HL-60 (cell line): Measurements from ENCODE around the gene NCK2.
"Not testable (repeated sequence)": the region's sequence is repeated elsewhere in the genome, so short reads cannot be mapped to it uniquely, and the experiment has no call there.

Source experiments
- DNase-seq, 2 experiments: peaks; one replicate each; pipeline ENCODE4 v3.0.0-alpha.2; 2010 to 2020; ENCODE audit warnings: low read depth in 1 of 2, low spot score in 1 of 2
- H3K27ac ChIP-seq: fragments of 250-450 bp; sonication (Bioruptor Pico); replicated peaks from 2 replicates; pipeline ENCODE4 v1.5.1; 2020; ENCODE audit warnings: mild to moderate bottlenecking, moderate library complexity
- H3K27me3 ChIP-seq: fragments of 250-450 bp; sonication (Bioruptor Pico); 2 replicates; pipeline ENCODE4 v1.5.1; 2021; ENCODE audit warnings: mild to moderate bottlenecking, moderate library complexity; ENCODE audit not compliant: insufficient read depth, poor library complexity, severe bottlenecking
- H3K4me3 ChIP-seq: replicated peaks from 2 replicates; pipeline ENCODE4 v1.5.1; 2011; ENCODE audit warnings: mild to moderate bottlenecking, control low read depth, low read length; ENCODE audit not compliant: insufficient read depth
- GABPA ChIP-seq: IDR thresholded peaks from 2 replicates; pipeline ENCODE4 v1.6.1; 2012; ENCODE audit warnings: low read depth
- POLR2AphosphoS5 ChIP-seq: IDR thresholded peaks from 2 replicates; pipeline ENCODE4 v1.6.1; 2012; ENCODE audit warnings: low read depth
- SPI1 ChIP-seq: IDR thresholded peaks from 2 replicates; pipeline ENCODE4 v1.6.1; 2012; ENCODE audit warnings: low read depth, mild to moderate bottlenecking, borderline replicate concordance
- TF ChIP-seq, protein P1 (sequence below): IDR thresholded peaks from one replicate; pipeline ENCODE4 v1.5.1; 2011; ENCODE audit warnings: low read length, control low read depth, inconsistent platforms; ENCODE audit not compliant: insufficient read depth
- TF ChIP-seq, protein P2 (sequence below): IDR thresholded peaks from 2 replicates; pipeline ENCODE4 v1.6.1; 2012; ENCODE audit warnings: low read depth; ENCODE audit not compliant: insufficient replicate concordance

Gene NCK2

DNA sequence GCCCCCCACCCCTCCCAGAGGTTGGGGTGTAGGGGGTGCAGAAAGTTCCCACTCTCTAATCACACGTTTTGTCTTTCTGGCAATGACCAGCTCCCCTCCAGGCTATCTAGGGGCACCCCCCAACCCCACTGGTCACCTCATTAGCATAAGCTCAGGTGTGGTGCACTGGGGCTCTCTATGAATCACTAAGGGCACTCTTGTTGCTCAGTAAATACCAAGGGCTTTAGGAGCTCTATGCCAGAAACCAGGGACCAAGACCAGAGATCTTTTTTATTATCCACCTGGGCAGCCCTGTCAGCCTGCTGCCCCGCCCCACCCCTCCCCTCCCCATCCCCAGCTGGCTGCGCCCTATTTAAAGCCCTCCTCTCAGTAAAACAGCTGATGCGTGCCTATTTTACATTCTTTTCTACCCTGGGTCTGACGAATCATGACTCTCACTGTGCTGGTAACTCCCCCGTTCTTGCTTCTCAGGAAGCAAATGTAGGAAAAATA lies 24.3 kb downstream of the NCK2 start:
- Histone ChIP-seq H3K27ac (no peak overlapping the region), H3K4me3 (no peak overlapping the region), H3K27me3 (no peaks in the 10 kb centered on the region)
- no peak for DNase-seq
- no peak for TF ChIP-seq GABPA
- no peak for TF ChIP-seq SPI1
- TF ChIP-seq POLR2AphosphoS5: no peak

- TF ChIP-seq, protein P1, sequence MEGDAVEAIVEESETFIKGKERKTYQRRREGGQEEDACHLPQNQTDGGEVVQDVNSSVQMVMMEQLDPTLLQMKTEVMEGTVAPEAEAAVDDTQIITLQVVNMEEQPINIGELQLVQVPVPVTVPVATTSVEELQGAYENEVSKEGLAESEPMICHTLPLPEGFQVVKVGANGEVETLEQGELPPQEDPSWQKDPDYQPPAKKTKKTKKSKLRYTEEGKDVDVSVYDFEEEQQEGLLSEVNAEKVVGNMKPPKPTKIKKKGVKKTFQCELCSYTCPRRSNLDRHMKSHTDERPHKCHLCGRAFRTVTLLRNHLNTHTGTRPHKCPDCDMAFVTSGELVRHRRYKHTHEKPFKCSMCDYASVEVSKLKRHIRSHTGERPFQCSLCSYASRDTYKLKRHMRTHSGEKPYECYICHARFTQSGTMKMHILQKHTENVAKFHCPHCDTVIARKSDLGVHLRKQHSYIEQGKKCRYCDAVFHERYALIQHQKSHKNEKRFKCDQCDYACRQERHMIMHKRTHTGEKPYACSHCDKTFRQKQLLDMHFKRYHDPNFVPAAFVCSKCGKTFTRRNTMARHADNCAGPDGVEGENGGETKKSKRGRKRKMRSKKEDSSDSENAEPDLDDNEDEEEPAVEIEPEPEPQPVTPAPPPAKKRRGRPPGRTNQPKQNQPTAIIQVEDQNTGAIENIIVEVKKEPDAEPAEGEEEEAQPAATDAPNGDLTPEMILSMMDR: no peak
- TF ChIP-seq, protein P2, sequence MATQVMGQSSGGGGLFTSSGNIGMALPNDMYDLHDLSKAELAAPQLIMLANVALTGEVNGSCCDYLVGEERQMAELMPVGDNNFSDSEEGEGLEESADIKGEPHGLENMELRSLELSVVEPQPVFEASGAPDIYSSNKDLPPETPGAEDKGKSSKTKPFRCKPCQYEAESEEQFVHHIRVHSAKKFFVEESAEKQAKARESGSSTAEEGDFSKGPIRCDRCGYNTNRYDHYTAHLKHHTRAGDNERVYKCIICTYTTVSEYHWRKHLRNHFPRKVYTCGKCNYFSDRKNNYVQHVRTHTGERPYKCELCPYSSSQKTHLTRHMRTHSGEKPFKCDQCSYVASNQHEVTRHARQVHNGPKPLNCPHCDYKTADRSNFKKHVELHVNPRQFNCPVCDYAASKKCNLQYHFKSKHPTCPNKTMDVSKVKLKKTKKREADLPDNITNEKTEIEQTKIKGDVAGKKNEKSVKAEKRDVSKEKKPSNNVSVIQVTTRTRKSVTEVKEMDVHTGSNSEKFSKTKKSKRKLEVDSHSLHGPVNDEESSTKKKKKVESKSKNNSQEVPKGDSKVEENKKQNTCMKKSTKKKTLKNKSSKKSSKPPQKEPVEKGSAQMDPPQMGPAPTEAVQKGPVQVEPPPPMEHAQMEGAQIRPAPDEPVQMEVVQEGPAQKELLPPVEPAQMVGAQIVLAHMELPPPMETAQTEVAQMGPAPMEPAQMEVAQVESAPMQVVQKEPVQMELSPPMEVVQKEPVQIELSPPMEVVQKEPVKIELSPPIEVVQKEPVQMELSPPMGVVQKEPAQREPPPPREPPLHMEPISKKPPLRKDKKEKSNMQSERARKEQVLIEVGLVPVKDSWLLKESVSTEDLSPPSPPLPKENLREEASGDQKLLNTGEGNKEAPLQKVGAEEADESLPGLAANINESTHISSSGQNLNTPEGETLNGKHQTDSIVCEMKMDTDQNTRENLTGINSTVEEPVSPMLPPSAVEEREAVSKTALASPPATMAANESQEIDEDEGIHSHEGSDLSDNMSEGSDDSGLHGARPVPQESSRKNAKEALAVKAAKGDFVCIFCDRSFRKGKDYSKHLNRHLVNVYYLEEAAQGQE: no peak
- TF ChIP-seq POLR2AphosphoS5: no peak
- Histone ChIP-seq H3K4me3 (no peak overlapping the region), H3K27ac (no peak overlapping the region), H3K27me3 (no peaks in the 10 kb centered on the region)
- DNase-seq: no peak
These were observed 24.8 kb downstream of the NCK2 start for GRCh38 chr2:105769504-105769903.

GRCh38 chr2:105770149-105770548 lies 25.4 kb downstream of the NCK2 start:
- no peak for TF ChIP-seq POLR2AphosphoS5
- TF ChIP-seq GABPA: no peak
- TF ChIP-seq, protein P1: no peak
- TF ChIP-seq, protein P2: no peak
- no peak for TF ChIP-seq SPI1
- no peak for DNase-seq
- Histone ChIP-seq H3K27ac (no peak overlapping the region), H3K4me3 (no peak overlapping the region), H3K27me3 (no peaks in the 10 kb centered on the region)

DNA sequence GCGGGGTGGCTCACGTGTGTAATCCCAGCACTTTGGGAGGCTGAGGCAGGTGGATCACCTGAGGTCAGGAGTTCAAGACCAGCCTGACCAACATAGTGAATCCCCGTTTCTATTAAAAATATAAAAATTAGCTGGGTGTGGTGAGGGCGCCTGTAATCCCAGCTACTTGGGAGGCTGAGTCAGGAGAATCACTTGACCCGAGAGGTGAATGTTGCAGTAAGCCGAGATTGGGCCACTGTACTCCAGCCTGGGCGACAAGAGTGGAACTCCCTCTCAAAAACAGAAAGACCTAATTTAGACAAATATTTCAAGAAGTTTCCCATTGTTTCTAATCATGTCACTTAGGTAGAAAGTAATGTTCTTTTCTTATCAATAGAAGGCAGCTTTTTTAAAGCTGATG lies 26.6 kb downstream of the NCK2 start:
- H3K27ac ChIP-seq, H3K27me3 ChIP-seq, DNase-seq, H3K4me3 ChIP-seq: not testable (repeated sequence)

- H3K4me3 ChIP-seq: no peak overlapping the region
- H3K27me3 ChIP-seq: no peaks in the 10 kb centered on the region
- TF ChIP-seq, protein P2: no peak
- TF ChIP-seq SPI1 (no peak), POLR2AphosphoS5 (no peak), GABPA (no peak)
- TF ChIP-seq, protein P1: no peak
- H3K27ac ChIP-seq: no peak overlapping the region; the same call in 1 of the 2 replicates
- no peak for DNase-seq
These were observed 27.1 kb downstream of the NCK2 start for GRCh38 chr2:105771836-105772235.
